K562 (cell line): ENCODE data around the gene CHD2. TPM values are rescaled to one million over a fixed set of nuclear protein-coding genes. Genes with fewer than 3 reads are reported as not detected.

ENCODE experiments used
- CBX3 ChIP-seq, 2 experiments: IDR thresholded peaks; 1 replicate in 1 of 2; 2 replicates in 1 of 2; pipeline ENCODE4 v1.6.1; 2012; ENCODE audit warnings: inconsistent platforms in 2 of 2, low read length in 2 of 2, borderline replicate concordance in 1 of 2, control low read depth in 1 of 2
- DACH1 ChIP-seq: fragments of 450-650 bp; IDR thresholded peaks from 2 replicates; pipeline ENCODE4 v1.6.1; 2018; ENCODE audit not compliant: partially characterized antibody
- E2F1 ChIP-seq: sonication (generic); formaldehyde crosslinking; IDR thresholded peaks from 2 replicates; pipeline ENCODE4 v1.8.1; 2023; ENCODE audit warnings: mild to moderate bottlenecking, missing genetic modification reagents, moderate library complexity
- EGR1 ChIP-seq: fragments of 450-650 bp; conservative IDR thresholded peaks from 2 replicates; pipeline ENCODE4 v1.6.1; 2017; ENCODE audit warnings: mild to moderate bottlenecking
- ILK ChIP-seq: fragments of 450-650 bp; IDR thresholded peaks from 2 replicates; pipeline ENCODE4 v1.6.1; 2016; ENCODE audit warnings: missing genetic modification characterization, low read depth, mild to moderate bottlenecking, missing compliant biosample characterization, moderate library complexity, borderline replicate concordance
- NELFE ChIP-seq: IDR thresholded peaks from 2 replicates; pipeline ENCODE4 v1.6.1; 2011; ENCODE audit warnings: mild to moderate bottlenecking; ENCODE audit not compliant: insufficient read depth, insufficient read length
- PHF20 ChIP-seq: fragments of 450-650 bp; IDR thresholded peaks from 2 replicates; pipeline ENCODE4 v1.6.1; 2018; ENCODE audit not compliant: partially characterized antibody
- PYGO2 ChIP-seq: fragments of 450-650 bp; IDR thresholded peaks from 2 replicates; pipeline ENCODE4 v1.6.1; 2016; ENCODE audit warnings: mild to moderate bottlenecking, missing genetic modification characterization, moderate library complexity, missing compliant biosample characterization
- RREB1 ChIP-seq: fragments of 250-450 bp; sonication (Bioruptor Pico); IDR thresholded peaks from 2 replicates; pipeline ENCODE4 v1.4.0; 2020
- SMARCE1 ChIP-seq: fragments of 450-650 bp; IDR thresholded peaks from 2 replicates; pipeline ENCODE4 v1.7.1; 2016; ENCODE audit warnings: mild to moderate bottlenecking
- SPI1 ChIP-seq: IDR thresholded peaks from 2 replicates; pipeline ENCODE4 v1.6.1; 2011; ENCODE audit warnings: low read depth, low read length, control low read depth, borderline replicate concordance
- TAF9B ChIP-seq: fragments of 450-650 bp; IDR thresholded peaks from 2 replicates; pipeline ENCODE4 v1.6.1; 2018; ENCODE audit warnings: mild to moderate bottlenecking; ENCODE audit not compliant: partially characterized antibody
- TRIM28 ChIP-seq: fragments of 450-650 bp; IDR thresholded peaks from 2 replicates; pipeline ENCODE4 v1.6.1; 2017
- ZFX ChIP-seq: sonication (generic); formaldehyde crosslinking; IDR thresholded peaks from 2 replicates; pipeline ENCODE4 v1.8.0; 2022; ENCODE audit warnings: mild to moderate bottlenecking, missing genetic modification reagents, moderate library complexity
- ZNF263 ChIP-seq: sonication (generic); formaldehyde crosslinking; IDR thresholded peaks from 2 replicates; pipeline ENCODE4 v1.8.0; 2022; ENCODE audit warnings: mild to moderate bottlenecking, missing genetic modification reagents, borderline replicate concordance
- ZNF445 ChIP-seq: fragments of 250-450 bp; sonication (Bioruptor Pico); IDR thresholded peaks from 2 replicates; pipeline ENCODE4 v1.4.0; 2020; ENCODE audit warnings: low read depth, mild to moderate bottlenecking, moderate library complexity
- ZNF778 ChIP-seq: fragments of 450-650 bp; formaldehyde crosslinking; IDR thresholded peaks from 2 replicates; pipeline ENCODE4 v1.4.0; 2020; ENCODE audit warnings: mild to moderate bottlenecking, moderate library complexity
- polyA plus RNA-seq, 8 experiments: library from polyadenylated mRNA; depleted of rRNA in 4 of 8; stranded (reverse) in 5 of 8; unstranded in 3 of 8; fragments of >200 nt; fragmentation: Nextera tagmentation in 2 of 8; fragmentation: Illumina TruSeq in 1 of 8; extraction: Ambion mirVana in 2 of 8; extraction: Trizol in 1 of 8; gene quantifications; 2 replicates each; pipeline versions ENCODE4 v1.2.1 to v1.2.3, GENCODE V29; 2011 to 2014; ENCODE audit warnings: inconsistent platforms in 1 of 8, missing spikeins in 1 of 8
- total RNA-seq, 7 experiments: library from RNA; depleted of rRNA in 6 of 7; stranded (reverse); fragments of >200 nt in 6 of 7; fragmentation: Illumina TruSeq in 2 of 7; extraction: Trizol in 2 of 7; gene quantifications; 2 replicates each; pipeline versions ENCODE4 v1.2.1 to v1.2.3, GENCODE V29; 2011 to 2021; ENCODE audit warnings: low replicate concordance in 1 of 7
- TF ChIP-seq, protein P1 (sequence below): sonication (generic); formaldehyde crosslinking; IDR thresholded peaks from 2 replicates; pipeline ENCODE4 v1.8.0; 2022; ENCODE audit warnings: mild to moderate bottlenecking, missing genetic modification reagents

CHD2 gene
- total and polyA plus RNA-seq, 9 of the 15 experiments (the other 6 are each of a cell fraction or from before 2014, with no cell fraction given), result 38.9 to 70.8 (median 56.2) TPM

DNA sequence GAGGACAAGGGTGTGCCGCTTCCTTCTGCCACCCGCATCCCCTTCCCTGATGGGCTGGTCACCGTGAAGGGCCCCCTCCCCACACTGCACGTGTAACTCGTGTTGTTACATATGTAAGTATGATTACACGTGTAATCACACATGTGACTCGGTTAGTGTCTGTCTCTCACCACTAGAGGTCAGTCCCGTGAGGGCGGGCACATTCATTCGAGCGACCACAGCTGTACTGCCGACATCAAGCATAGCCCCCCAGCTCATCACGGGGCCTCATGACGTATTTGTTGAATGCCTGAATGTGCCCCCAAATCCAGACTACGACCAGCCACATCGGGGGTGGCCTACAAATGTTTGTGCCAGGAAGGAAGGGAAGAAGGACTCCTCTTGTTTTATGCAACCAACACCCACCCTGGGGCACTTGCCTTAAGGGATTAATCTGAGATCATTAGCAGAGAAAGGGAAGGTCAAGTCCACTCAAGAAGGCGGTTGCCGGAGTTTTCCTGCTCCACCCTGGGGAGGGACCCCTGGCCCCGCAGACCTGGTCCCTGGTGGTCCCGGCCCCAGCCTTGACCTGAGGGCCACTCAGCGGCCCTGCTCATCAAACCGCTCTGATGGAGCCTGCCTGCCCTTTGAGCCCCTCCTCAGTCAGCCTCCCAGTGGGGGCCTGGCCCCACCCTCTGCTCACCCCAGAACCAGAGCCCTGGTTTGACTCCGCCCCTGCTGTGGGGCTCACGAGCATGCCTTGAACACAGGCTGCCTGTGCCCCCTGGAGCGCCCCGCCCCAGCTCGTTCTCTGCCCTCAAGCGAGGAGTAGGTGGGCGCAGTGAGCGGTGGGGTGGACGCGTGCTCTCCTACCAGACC, 136.1 kb downstream of the CHD2 start (continued):
- TF ChIP-seq E2F1 (CRISPR knock-in tag) (no peak), SPI1 (no peak), EGR1 (no peak), ILK (tag) (no peak), TAF9B (no peak), PHF20 (no peak), SMARCE1 (no peak), DACH1 (peak; percentile 27), ZFX (CRISPR knock-in tag) (no peak), PYGO2 (tag) (no peak), ZNF778 (CRISPR knock-in tag) (no peak), ZNF263 (CRISPR knock-in tag) (0 out of 2 replicates have a peak, but pooled peaks have one; percentile 26), ZNF445 (CRISPR knock-in tag) (no peak), CBX3 (IDR thresholded peaks at IDR 0.05; ENCODE audit: borderline replicate concordance in 1 of 2, low read length in 2 of 2) (0 out of 3 replicates have a peak, but pooled peaks of 1 of the 2 experiments have one; percentile 41), NELFE (no peak), RREB1 (no peak), TRIM28 (no peak)
- TF ChIP-seq, protein P1, sequence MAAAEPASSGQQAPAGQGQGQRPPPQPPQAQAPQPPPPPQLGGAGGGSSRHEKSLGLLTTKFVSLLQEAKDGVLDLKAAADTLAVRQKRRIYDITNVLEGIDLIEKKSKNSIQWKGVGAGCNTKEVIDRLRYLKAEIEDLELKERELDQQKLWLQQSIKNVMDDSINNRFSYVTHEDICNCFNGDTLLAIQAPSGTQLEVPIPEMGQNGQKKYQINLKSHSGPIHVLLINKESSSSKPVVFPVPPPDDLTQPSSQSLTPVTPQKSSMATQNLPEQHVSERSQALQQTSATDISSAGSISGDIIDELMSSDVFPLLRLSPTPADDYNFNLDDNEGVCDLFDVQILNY (CRISPR knock-in tag), result no peak
